PFSK-1 (cell line): ENCODE data around the gene CFAP299.

Experiments used
- FOXP2 ChIP-seq: optimal IDR thresholded peaks from 2 replicates; pipeline ENCODE3; 2011; ENCODE audit warnings: borderline replicate concordance, control low read depth, inconsistent platforms; ENCODE audit not compliant: insufficient read depth; ENCODE audit errors: extremely low read length, extremely low read depth
- POLR2AphosphoS5 ChIP-seq: IDR thresholded peaks from 2 replicates; pipeline ENCODE4 v1.6.1; 2012; ENCODE audit warnings: low read depth, mild to moderate bottlenecking, control low read depth, low read length, moderate library complexity
- SIN3A ChIP-seq: IDR thresholded peaks from 2 replicates; pipeline ENCODE4 v1.6.1; 2012; ENCODE audit warnings: mild to moderate bottlenecking, low read length, moderate library complexity, borderline replicate concordance; ENCODE audit not compliant: insufficient read depth
- TAF1 ChIP-seq: IDR thresholded peaks from 2 replicates; pipeline ENCODE4 v1.6.1; 2012; ENCODE audit warnings: low read length, control low read depth, borderline replicate concordance; ENCODE audit not compliant: insufficient read depth
- TF ChIP-seq, protein P1 (sequence below), 2 experiments: IDR thresholded peaks; 2 replicates each; pipeline versions ENCODE4 v1.6.1 to v1.8.0; 2011 to 2012; ENCODE audit warnings: low read depth in 2 of 2, low read length in 2 of 2, control low read depth in 1 of 2, inconsistent platforms in 1 of 2, mild to moderate bottlenecking in 1 of 2, moderate library complexity in 1 of 2; ENCODE audit not compliant: insufficient read depth in 1 of 2

The CFAP299 gene

DNA sequence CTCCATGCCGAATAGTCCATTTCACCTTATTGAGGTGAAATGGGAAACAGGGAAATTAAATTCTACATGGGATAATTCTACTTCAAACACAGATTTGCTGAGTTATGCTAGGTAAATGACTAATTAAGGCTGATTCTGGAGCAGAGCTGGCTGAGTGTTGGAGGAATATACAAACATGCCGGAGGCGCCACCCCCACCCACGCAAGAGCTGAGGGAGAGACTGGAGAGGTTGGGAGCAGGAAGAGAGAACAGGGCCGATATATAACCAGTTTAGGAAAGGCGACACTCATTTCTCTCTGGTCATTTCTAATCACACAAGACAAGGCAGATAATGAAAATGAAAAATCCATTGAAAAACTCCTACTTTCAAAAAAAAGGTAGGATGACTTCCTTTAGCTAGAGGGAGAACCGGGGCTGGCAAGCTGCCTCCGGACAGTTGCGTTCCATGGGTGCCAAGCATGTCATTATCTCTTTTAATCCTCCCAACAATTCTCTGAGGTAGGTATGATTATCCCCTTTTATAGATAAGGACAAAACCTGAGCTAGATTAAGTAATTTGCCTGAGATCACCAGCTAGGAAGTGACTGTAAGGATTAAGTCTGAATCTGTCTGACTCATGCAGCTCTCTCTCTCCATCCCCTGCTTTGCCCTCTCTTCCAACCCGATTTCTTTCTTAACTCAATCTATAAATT, 27.6 kb upstream of the CFAP299 start:
- TF ChIP-seq, protein P1, sequence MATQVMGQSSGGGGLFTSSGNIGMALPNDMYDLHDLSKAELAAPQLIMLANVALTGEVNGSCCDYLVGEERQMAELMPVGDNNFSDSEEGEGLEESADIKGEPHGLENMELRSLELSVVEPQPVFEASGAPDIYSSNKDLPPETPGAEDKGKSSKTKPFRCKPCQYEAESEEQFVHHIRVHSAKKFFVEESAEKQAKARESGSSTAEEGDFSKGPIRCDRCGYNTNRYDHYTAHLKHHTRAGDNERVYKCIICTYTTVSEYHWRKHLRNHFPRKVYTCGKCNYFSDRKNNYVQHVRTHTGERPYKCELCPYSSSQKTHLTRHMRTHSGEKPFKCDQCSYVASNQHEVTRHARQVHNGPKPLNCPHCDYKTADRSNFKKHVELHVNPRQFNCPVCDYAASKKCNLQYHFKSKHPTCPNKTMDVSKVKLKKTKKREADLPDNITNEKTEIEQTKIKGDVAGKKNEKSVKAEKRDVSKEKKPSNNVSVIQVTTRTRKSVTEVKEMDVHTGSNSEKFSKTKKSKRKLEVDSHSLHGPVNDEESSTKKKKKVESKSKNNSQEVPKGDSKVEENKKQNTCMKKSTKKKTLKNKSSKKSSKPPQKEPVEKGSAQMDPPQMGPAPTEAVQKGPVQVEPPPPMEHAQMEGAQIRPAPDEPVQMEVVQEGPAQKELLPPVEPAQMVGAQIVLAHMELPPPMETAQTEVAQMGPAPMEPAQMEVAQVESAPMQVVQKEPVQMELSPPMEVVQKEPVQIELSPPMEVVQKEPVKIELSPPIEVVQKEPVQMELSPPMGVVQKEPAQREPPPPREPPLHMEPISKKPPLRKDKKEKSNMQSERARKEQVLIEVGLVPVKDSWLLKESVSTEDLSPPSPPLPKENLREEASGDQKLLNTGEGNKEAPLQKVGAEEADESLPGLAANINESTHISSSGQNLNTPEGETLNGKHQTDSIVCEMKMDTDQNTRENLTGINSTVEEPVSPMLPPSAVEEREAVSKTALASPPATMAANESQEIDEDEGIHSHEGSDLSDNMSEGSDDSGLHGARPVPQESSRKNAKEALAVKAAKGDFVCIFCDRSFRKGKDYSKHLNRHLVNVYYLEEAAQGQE (IDR thresholded peaks at IDR 0.05; ENCODE audit: insufficient read depth in 1 of 2, low read depth in 2 of 2, low read length in 2 of 2): no peak
- TF ChIP-seq FOXP2: no peak

DNA sequence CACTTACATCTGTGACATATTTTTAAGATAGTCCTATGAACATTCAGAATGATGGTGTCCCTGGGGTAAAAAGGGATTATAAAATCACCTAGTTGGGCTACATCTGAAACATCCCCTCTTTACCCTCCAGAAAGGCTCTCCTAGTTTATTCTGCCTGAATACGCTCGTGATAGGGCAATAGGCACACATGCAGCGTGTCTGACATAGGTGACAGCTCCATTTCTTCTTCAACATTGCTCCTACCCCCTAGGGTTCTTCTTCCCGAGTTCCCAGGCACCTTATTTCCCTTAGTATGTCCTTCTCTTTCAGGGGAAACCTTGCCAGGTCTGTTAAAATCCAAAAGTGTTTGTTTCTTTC, 27.1 kb upstream of the CFAP299 start:
- TF ChIP-seq, protein P1 (IDR thresholded peaks at IDR 0.05; ENCODE audit: insufficient read depth in 1 of 2, low read depth in 2 of 2, low read length in 2 of 2): no peak
- TF ChIP-seq SIN3A (no peak), TAF1 (no peak), POLR2AphosphoS5 (no peak), FOXP2 (no peak)

DNA sequence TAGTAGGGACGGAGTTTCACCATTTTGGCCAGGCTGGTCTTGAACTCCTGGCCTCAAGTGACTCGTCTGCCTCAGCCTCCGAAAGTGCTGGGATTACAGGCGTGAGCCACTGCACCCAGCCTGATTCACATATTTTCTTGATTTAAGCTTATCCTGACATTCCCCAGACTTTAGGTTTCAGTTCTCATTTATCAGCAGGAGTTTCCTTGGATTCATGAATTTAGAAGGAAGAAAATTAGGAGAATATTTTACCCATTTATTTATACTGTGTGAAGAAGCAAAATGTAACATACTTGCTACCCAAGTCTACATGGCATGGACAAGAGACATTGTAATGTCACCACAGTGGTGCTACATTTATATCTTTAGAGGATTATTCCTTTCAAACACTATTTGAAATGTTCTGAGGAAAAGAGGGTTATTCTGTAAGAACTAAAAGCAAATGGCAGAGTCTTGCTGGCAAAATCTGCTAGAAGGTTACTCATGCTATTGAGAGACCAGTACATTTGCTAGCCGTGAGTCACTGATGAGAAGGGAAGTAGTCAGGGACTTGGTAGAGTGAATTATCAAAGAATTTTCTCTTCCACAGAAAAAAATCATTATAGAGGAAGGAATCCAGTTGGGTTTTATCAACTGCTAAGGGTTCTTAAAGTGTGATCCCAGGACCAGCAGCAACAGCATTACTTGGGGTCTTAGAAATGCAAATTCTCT, 26.1 kb upstream of the CFAP299 start:
- TF ChIP-seq POLR2AphosphoS5 (no peak), SIN3A (no peak)

DNA sequence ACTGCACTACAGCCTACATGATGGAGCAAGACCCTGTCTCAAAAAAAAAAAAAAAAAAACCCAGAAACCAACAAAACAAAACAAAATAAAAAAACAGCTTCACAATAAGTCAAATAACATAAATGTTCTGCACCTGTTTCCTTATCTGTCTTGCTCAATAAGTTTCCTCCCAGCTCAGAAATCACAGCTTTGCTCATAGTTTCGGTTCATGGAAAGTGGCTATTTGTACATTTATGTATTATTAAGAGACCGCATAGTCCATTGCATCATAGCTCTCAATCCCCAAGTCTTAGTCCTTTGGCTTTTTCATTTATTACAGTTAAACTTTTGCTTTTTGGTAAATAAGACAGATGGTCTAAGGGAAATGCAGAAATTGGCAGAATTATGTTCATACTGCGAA, 24.4 kb upstream of the CFAP299 start:
- TF ChIP-seq POLR2AphosphoS5 (no peak), SIN3A (no peak), TAF1 (no peak), FOXP2 (no peak)
- TF ChIP-seq, protein P1 (IDR thresholded peaks at IDR 0.05; ENCODE audit: insufficient read depth in 1 of 2, low read depth in 2 of 2, low read length in 2 of 2): no peak

DNA sequence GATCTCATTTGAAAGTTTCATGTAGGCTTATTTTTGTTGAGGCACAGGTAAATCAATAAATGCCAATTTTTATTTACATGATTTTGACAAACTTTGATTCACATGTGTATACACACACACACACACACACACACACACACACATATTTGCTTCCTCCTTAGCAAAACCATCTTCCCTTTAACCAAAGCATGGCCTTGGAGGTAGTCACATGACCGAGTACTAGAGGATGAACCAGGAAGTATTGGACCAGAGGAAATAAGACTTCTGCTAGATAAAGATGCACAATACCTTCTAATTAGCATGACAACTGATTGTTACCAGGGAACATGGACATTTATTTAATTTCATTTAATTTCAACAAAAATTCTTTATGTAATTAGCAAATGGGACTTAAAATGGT, 23.4 kb upstream of the CFAP299 start:
- no peak for TF ChIP-seq POLR2AphosphoS5
- no peak for TF ChIP-seq SIN3A
- no peak for TF ChIP-seq TAF1
- TF ChIP-seq, protein P1 (IDR thresholded peaks at IDR 0.05; ENCODE audit: insufficient read depth in 1 of 2, low read depth in 2 of 2, low read length in 2 of 2): no peak
- no peak for TF ChIP-seq FOXP2
